Esophagus muscularis mucosa (tissue), 4 donors: ENCODE results near the gene TMEM231. TPM values are rescaled to one million over a fixed set of nuclear protein-coding genes. Genes with fewer than 3 reads are reported as not detected.

Experiments
- DNase-seq: peaks from one replicate; pipeline ENCODE4 v3.0.0-alpha.2; 2017; ENCODE audit errors: extremely low spot score
- H3K27ac ChIP-seq, 4 donors: fragments of 200-600 bp; sonication (generic); replicated peaks in 1 of 4; 1 replicate in 3 of 4; 2 replicates in 1 of 4; pipeline ENCODE4 v1.5.1; 2016 to 2019; ENCODE audit warnings: mild to moderate bottlenecking in 1 of 4
- H3K27me3 ChIP-seq, 4 donors: fragments of 200-600 bp; sonication (generic); one replicate each; pipeline versions ENCODE4 v1.5.1 to v1.6.0; 2016 to 2019
- H3K36me3 ChIP-seq, 4 donors: fragments of 200-600 bp; sonication (generic); one replicate each; pipeline ENCODE4 v1.5.1; 2016 to 2019
- H3K4me1 ChIP-seq, 4 donors: fragments of 200-600 bp; sonication (generic); one replicate each; pipeline ENCODE4 v1.5.1; 2016 to 2019
- H3K4me3 ChIP-seq, 4 donors: fragments of 200-600 bp; sonication (generic); 1 replicate in 2 of 4; 2 replicates in 2 of 4; pipeline ENCODE4 v1.5.1; 2016 to 2019; ENCODE audit warnings: mild to moderate bottlenecking in 4 of 4, moderate library complexity in 1 of 4
- H3K9me3 ChIP-seq, 4 donors: fragments of 200-600 bp; sonication (generic); 1 replicate in 3 of 4; 2 replicates in 1 of 4; pipeline ENCODE4 v1.5.1; 2016 to 2019
- CTCF ChIP-seq, 3 experiments: fragments of 200-600 bp in 2 of 3; fragments of 450-650 bp in 1 of 3; sonication (generic) in 2 of 3; IDR thresholded peaks; one replicate each; pipeline ENCODE4 v1.5.1; 2017 to 2019; ENCODE audit warnings: antibody characterized with exemption in 3 of 3, mild to moderate bottlenecking in 2 of 3, moderate library complexity in 1 of 3
- EP300 ChIP-seq: sonication (generic); formaldehyde crosslinking; IDR thresholded peaks from one replicate; pipeline ENCODE4 v1.6.1; 2017; ENCODE audit warnings: antibody characterized with exemption
- POLR2A ChIP-seq: fragments of 450-650 bp; IDR thresholded peaks from one replicate; pipeline ENCODE4 v1.6.1; 2017; ENCODE audit warnings: antibody characterized with exemption, moderate library complexity, mild to moderate bottlenecking, low read depth
- POLR2AphosphoS5 ChIP-seq, 2 donors: sonication (generic); formaldehyde crosslinking; IDR thresholded peaks; one replicate each; pipeline ENCODE4 v1.6.1; 2017; ENCODE audit warnings: antibody characterized with exemption in 2 of 2
- WGBS: methylation state at CpG from one replicate; pipeline ENCODE4 v1.1.5; 2018; 5-methylcytosine and 5-hydroxymethylcytosine counted together
- intact Hi-C: fragments of 100-400 bp; cut with DNase I; formaldehyde crosslinking; loops from one replicate; pipeline ENCODE4 v1.15.1; 2023
- total RNA-seq, 4 donors: library from RNA; depleted of rRNA; stranded (reverse); fragments of >200 nt; gene quantifications; one replicate each; pipeline versions ENCODE4 v1.1.0 to v1.2.1, GENCODE V29; 2016

The TMEM231 gene
- total RNA-seq, 4 donors from 2014 or later, result 6.8 to 15.5 (median 10.5) TPM

GRCh38 chr16:75494184-75494583 lies 61.9 kb downstream of the TMEM231 start:
- TF ChIP-seq EP300 (no peak), POLR2AphosphoS5 (IDR thresholded peaks at IDR 0.05) (no peak), POLR2A (no peak), CTCF (IDR thresholded peaks at IDR 0.05) (no peak)
- H3K4me3 ChIP-seq, result peak overlapping the region; percentile 49 to 59 (median 54)
- intact Hi-C loops, result no loop called here
- no peak for DNase-seq
- H3K27ac ChIP-seq, result peak overlapping the region in 1 of 4 donors; percentile 50
- H3K36me3 ChIP-seq, result no peaks in the 10 kb centered on the region
- H3K27me3 ChIP-seq, result peaks cover 0 to 7% (median 0%) of the 10 kb centered on the region in 4 donors
- H3K9me3 ChIP-seq, result no peaks in the 10 kb centered on the region
- H3K4me1 ChIP-seq, result peaks cover 17 to 30% (median 22%) of the 10 kb centered on the region in 4 donors
- 44% methylated on average over 5 of the region's 5 CpGs for WGBS

- 91% methylated on average over 1 of the region's 1 CpG for WGBS
- no peaks in the 10 kb centered on the region for H3K36me3 ChIP-seq
- H3K27me3 ChIP-seq, result peaks cover 0 to 7% (median 0%) of the 10 kb centered on the region in 4 donors
- no peak for DNase-seq
- TF ChIP-seq EP300 (no peak), CTCF (IDR thresholded peaks at IDR 0.05) (no peak), POLR2A (no peak), POLR2AphosphoS5 (IDR thresholded peaks at IDR 0.05) (no peak)
- no peaks in the 10 kb centered on the region for H3K9me3 ChIP-seq
- peaks cover 13 to 17% (median 15%) of the 10 kb centered on the region in 4 donors for H3K4me1 ChIP-seq
- intact Hi-C loops, result no loop called here
- no peak overlapping the region for H3K4me3 ChIP-seq
- H3K27ac ChIP-seq, result no peak overlapping the region
Observed at GRCh38 chr16:75491876-75492275, 64.2 kb downstream of the TMEM231 start.

- Histone ChIP-seq H3K4me1 (no peaks in the 10 kb centered on the region), H3K27me3 (no peaks in the 10 kb centered on the region), H3K9me3 (no peaks in the 10 kb centered on the region), H3K36me3 (no peaks in the 10 kb centered on the region), H3K4me3 (no peak overlapping the region), H3K27ac (no peak overlapping the region)
- no peak for TF ChIP-seq POLR2AphosphoS5 (IDR thresholded peaks at IDR 0.05)
- TF ChIP-seq CTCF (IDR thresholded peaks at IDR 0.05), result no peak
- no peak for TF ChIP-seq POLR2A
- TF ChIP-seq EP300, result no peak
- 93% methylated on average over 2 of the region's 2 CpGs for WGBS
- DNase-seq, result no peak
- intact Hi-C loops, result no loop called here
Observed at GRCh38 chr16:75488322-75488721, 67.7 kb downstream of the TMEM231 start.

Other genes with a start within 250 kb of the TMEM231 start
- 10 to 100 TPM; 42.4 to 49.5 (median 44.0) TPM for gene CFDP1, start 122.7 kb downstream of the TMEM231 start, total RNA-seq
- gene TMEM170A, start 91.6 kb downstream of the TMEM231 start, total RNA-seq, result 10 to 100 TPM; 11.2 to 18.3 (median 14.9) TPM
- gene CHST6, start 60.8 kb downstream of the TMEM231 start, total RNA-seq, result 1 to 10 TPM in 1 of 4 donors, under 1 TPM in 3; 0.33 to 2.4 (median 0.90) TPM
- gene CHST5, start 20.1 kb downstream of the TMEM231 start, total RNA-seq, result not detected
- gene GABARAPL2, start 10.1 kb upstream of the TMEM231 start, total RNA-seq, result 100 to 1,000 TPM in 2 of 4 donors, 10 to 100 TPM in 2; 84.5 to 114 (median 101) TPM
- 10 to 100 TPM; 17.0 to 33.6 (median 22.7) TPM for gene ADAT1, start 67.0 kb upstream of the TMEM231 start, total RNA-seq
- 100 to 1,000 TPM in 3 of 4 donors, 10 to 100 TPM in 1; 95.1 to 120 (median 102) TPM for gene KARS1, start 91.4 kb upstream of the TMEM231 start, total RNA-seq
- 10 to 100 TPM; 62.3 to 83.7 (median 64.1) TPM for gene TERF2IP, start 91.5 kb upstream of the TMEM231 start, total RNA-seq
- gene CPHXL2, start 120.8 kb upstream of the TMEM231 start, total RNA-seq, result not detected
- not detected for gene DUXB, start 145.2 kb upstream of the TMEM231 start, total RNA-seq
- not detected for gene CPHXL, start 170.2 kb upstream of the TMEM231 start, total RNA-seq